Endothelial cell (in vitro differentiated cells): ENCODE measurements around the gene ZNF133. TPM values are rescaled to one million over a fixed set of nuclear protein-coding genes. Genes with fewer than 3 reads are reported as not detected.
"Not testable (repeated sequence)": the region's sequence is repeated elsewhere in the genome, so short reads cannot be mapped to it uniquely, and the experiment has no call there.

Experiments
- DNase-seq: peaks from one replicate; pipeline ENCODE4 v3.0.0; 2021; ENCODE audit warnings: low spot score
- H3K27ac Mint-ChIP-seq: one replicate; pipeline ENCODE4 v1.8.0; 2021; ENCODE audit warnings: mixed read lengths, inconsistent platforms; ENCODE audit not compliant: unreplicated experiment
- H3K27me3 Mint-ChIP-seq: one replicate; pipeline ENCODE4 v1.8.0; 2021; ENCODE audit warnings: mild to moderate bottlenecking, moderate library complexity, mixed read lengths, inconsistent platforms; ENCODE audit not compliant: unreplicated experiment
- H3K36me3 Mint-ChIP-seq: one replicate; pipeline ENCODE4 v1.8.0; 2021; ENCODE audit warnings: mild to moderate bottlenecking, low read depth, mixed read lengths, inconsistent platforms; ENCODE audit not compliant: unreplicated experiment
- H3K4me1 Mint-ChIP-seq: one replicate; pipeline ENCODE4 v1.8.0; 2021; ENCODE audit warnings: mild to moderate bottlenecking, mixed read lengths, inconsistent platforms; ENCODE audit not compliant: unreplicated experiment
- H3K4me3 Mint-ChIP-seq: one replicate; pipeline ENCODE4 v1.8.0; 2021; ENCODE audit warnings: mild to moderate bottlenecking, mixed read lengths, inconsistent platforms; ENCODE audit not compliant: unreplicated experiment
- H3K9me3 Mint-ChIP-seq: one replicate; pipeline ENCODE4 v1.8.0; 2021; ENCODE audit warnings: mixed read lengths, inconsistent platforms; ENCODE audit not compliant: unreplicated experiment
- total RNA-seq: library from RNA; stranded (reverse); fragmentation: NEBNext Ultra II Directional; extraction: Animal tissue kit (Norgen Biotek cat#: 25700); gene quantifications from one replicate; pipeline ENCODE4 v1.2.1, GENCODE V29; 2021; ENCODE audit not compliant: unreplicated experiment
- TF ChIP-seq, protein P1 (sequence below): fragments of 200-600 bp; sonication (generic); IDR thresholded peaks from one replicate; pipeline ENCODE4 v1.5.0; 2021; ENCODE audit warnings: antibody characterized with exemption; ENCODE audit not compliant: unreplicated experiment

The ZNF133 gene
- total RNA-seq, 1 donor from 2014 or later = 14.1 TPM

DNA sequence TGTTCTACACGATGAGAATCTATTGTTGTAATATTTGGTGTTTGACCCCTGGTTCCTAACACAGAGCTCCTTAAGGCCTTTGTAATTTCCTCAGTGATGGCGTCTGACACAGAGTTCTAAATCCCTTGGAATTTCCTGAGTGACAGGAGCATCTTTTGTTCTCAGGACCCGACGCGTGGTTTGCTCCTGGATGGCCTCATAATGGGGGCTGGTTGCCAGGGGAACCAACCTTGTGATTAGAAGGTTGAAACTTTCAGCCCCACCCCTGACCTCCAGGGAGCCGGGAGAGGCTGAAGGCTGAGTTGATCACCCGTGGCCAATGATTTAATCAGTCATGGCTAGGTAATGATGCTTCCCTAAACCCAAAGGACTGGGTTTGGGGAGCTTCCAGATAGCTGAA, 20.5 kb upstream of the ZNF133 start:
- Mint-ChIP-seq H3K4me1 (peaks cover 40% of the 10 kb centered on the region), H3K27me3 (peaks cover 5% of the 10 kb centered on the region), H3K4me3 (peak overlapping the region; percentile 59), H3K36me3 (no peaks in the 10 kb centered on the region), H3K9me3 (no peaks in the 10 kb centered on the region), H3K27ac (peak overlapping the region; percentile 98)
- TF ChIP-seq, protein P1, sequence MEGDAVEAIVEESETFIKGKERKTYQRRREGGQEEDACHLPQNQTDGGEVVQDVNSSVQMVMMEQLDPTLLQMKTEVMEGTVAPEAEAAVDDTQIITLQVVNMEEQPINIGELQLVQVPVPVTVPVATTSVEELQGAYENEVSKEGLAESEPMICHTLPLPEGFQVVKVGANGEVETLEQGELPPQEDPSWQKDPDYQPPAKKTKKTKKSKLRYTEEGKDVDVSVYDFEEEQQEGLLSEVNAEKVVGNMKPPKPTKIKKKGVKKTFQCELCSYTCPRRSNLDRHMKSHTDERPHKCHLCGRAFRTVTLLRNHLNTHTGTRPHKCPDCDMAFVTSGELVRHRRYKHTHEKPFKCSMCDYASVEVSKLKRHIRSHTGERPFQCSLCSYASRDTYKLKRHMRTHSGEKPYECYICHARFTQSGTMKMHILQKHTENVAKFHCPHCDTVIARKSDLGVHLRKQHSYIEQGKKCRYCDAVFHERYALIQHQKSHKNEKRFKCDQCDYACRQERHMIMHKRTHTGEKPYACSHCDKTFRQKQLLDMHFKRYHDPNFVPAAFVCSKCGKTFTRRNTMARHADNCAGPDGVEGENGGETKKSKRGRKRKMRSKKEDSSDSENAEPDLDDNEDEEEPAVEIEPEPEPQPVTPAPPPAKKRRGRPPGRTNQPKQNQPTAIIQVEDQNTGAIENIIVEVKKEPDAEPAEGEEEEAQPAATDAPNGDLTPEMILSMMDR = no peak
- peak; percentile 69 for DNase-seq

DNA sequence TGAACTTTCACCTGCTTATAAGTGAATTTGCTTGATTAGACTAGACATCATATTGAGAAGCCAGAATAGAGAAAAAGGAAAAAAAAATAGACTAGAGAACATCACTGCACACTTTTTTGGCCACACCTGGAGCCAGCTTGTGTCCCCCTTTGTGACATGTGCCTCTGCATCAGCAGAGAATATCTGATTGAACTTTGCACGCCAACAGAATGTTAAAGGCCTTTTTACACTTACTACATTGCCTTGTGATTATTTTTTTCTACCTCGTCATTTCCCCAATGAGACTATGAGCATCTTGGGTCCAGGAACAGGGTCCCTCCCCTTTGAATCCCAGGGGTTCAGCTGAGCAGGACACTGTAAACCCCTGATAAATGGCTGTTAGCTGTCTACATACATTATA, 17.2 kb upstream of the ZNF133 start:
- TF ChIP-seq, protein P1 = no peak
- Mint-ChIP-seq H3K4me3 (no peak overlapping the region), H3K4me1 (peaks cover 28% of the 10 kb centered on the region), H3K9me3 (no peaks in the 10 kb centered on the region), H3K27ac (no peak overlapping the region), H3K27me3 (peaks cover 1% of the 10 kb centered on the region), H3K36me3 (no peaks in the 10 kb centered on the region)
- no peak for DNase-seq

DNA sequence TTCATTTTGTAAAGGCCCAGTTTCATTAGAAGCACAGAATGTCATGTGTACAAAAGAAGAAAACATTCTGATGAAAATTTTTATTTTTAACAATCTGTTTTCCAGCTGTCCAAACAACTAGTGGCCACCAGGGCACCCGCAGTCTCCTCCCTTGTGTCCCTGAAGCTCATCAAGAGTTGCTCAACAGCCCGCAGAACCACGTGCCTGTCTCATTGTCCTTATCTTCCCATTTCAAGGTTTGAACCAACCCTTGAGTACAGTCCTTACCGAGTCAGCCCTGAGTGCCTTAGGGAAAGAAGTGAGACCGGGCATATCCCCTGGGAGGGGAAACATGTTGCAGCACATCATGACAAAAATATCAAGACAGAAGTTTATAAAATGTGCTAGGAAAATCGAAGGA, 15.9 kb upstream of the ZNF133 start:
- TF ChIP-seq, protein P1 = no peak
- no peak overlapping the region for H3K4me3 Mint-ChIP-seq
- H3K36me3 Mint-ChIP-seq = no peaks in the 10 kb centered on the region
- DNase-seq = no peak
- peaks cover 1% of the 10 kb centered on the region for H3K27me3 Mint-ChIP-seq
- no peaks in the 10 kb centered on the region for H3K9me3 Mint-ChIP-seq
- H3K27ac Mint-ChIP-seq = no peak overlapping the region
- peaks cover 19% of the 10 kb centered on the region for H3K4me1 Mint-ChIP-seq

DNA sequence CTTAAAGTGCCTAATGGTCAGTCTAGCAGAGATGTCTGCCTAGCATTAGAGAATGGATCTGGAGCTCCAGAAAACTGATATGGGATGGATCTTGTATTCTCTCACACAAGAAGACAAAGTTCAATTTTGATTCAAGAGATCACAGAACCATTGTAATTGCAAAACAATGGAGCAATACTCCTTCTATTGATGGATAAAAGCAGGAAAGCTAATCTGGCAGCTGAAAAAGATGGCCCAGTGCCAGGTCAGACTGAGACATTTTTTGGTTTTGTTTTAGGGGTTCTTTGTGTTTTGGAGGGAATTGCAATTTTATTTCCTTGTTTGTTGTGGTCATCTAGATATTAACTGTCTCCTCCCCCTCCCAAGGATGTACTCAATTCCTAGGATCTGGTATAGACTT, 14.6 kb upstream of the ZNF133 start:
- Mint-ChIP-seq H3K27ac (no peak overlapping the region), H3K4me3 (no peak overlapping the region), H3K4me1 (peaks cover 6% of the 10 kb centered on the region), H3K9me3 (no peaks in the 10 kb centered on the region), H3K36me3 (no peaks in the 10 kb centered on the region), H3K27me3 (peaks cover 1% of the 10 kb centered on the region)
- TF ChIP-seq, protein P1 = no peak
- DNase-seq = no peak

DNA sequence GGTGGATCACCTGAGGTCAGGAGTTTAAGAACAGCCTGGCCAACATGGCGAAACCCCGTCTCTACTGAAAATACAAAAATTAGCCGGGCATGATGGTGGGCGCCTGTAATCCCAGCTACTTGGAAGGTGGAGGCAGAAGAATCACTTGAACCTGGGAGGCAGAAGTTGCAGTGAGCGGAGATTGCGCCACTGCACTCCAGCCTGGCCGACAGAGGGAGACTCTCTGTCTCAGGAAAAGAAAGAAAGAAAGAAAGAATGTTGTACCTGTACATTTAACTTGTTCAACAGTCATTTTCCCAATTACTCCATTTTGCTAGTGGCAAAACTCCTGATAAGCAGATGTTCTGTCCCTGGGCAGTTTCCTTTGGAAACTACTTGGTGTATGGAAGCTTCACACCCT, 12.4 kb upstream of the ZNF133 start:
- not testable (repeated sequence) for H3K27ac Mint-ChIP-seq, H3K4me1 Mint-ChIP-seq, H3K27me3 Mint-ChIP-seq, DNase-seq, H3K4me3 Mint-ChIP-seq, H3K9me3 Mint-ChIP-seq, H3K36me3 Mint-ChIP-seq

DNA sequence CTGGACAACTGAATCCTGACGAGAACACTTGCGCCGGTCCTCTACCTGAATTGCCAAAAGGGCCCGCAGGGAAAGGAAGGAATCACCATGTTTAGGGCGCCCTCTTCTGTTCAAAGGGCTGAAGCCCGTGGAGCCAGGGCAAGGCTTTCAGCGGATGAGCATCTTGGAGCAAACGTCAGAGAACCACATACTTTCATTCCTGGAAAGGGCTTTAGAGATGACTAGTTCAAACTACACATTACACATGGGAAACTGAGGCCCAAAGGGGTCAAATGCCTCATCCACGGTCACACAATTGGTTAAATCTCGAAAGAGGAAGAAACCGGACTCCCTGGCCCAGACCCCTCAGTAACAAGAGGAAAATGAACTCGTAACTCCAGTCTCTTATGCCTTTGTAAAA, 11.5 kb upstream of the ZNF133 start:
- Mint-ChIP-seq H3K4me3 (no peak overlapping the region), H3K27ac (no peak overlapping the region), H3K4me1 (peaks cover 6% of the 10 kb centered on the region), H3K9me3 (no peaks in the 10 kb centered on the region), H3K36me3 (no peaks in the 10 kb centered on the region), H3K27me3 (no peaks in the 10 kb centered on the region)
- peak; percentile 86 for DNase-seq
- TF ChIP-seq, protein P1 = peak; percentile 70
